ENCODE results near the gene TXN2.
"Not testable (repeated sequence)": the region's sequence is repeated elsewhere in the genome, so short reads cannot be mapped to it uniquely, and the experiment has no call there.

Gene TXN2

DNA sequence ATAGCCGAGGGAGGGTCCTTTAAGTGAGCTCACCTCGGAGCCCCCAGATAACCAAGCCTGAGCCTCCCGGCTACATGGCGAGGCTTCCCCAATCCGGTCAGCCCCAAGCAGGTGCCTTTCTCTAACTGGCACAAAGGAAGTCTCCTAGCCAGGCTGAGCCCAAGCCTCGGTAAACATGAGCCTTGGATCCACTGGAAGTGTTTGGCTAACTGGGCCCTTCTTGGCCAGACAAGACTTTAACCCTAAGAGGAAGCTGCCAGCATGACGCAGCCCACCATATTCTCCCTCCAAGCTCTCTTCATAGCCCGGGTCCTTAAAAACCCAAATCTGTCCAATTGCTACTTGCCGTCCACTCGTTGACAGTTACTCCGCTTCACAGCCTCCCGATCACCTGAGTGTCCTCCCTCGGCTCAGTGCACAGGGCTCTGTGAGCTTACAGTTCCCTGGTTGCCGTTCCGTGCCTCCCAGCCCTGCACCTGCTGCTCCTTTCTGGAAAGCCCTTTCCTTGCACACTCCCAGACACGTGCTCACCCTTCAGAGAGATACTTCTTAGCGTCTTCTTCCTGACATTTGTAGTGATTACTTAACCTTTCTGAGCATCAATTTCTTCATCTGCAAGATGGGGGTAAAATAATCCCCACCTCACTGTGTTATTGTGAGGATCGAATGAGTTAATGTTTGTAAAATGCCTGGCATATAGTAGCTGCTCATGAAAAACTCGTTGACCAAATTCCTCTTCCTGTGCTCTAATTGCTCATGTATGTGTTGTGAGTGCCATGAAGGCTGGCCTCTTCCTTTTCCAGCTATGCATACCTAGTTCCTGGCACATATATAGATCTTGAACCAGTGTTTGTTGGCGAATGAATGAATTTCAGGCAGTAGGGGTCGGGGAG, 25.6 kb downstream of the TXN2 start:
- no peak for DNase-seq (ENCODE audit: low read depth)
- no peak overlapping the region for H3K4me3 ChIP-seq (ENCODE audit: low read depth, low read length)
- TF ChIP-seq, protein P1, sequence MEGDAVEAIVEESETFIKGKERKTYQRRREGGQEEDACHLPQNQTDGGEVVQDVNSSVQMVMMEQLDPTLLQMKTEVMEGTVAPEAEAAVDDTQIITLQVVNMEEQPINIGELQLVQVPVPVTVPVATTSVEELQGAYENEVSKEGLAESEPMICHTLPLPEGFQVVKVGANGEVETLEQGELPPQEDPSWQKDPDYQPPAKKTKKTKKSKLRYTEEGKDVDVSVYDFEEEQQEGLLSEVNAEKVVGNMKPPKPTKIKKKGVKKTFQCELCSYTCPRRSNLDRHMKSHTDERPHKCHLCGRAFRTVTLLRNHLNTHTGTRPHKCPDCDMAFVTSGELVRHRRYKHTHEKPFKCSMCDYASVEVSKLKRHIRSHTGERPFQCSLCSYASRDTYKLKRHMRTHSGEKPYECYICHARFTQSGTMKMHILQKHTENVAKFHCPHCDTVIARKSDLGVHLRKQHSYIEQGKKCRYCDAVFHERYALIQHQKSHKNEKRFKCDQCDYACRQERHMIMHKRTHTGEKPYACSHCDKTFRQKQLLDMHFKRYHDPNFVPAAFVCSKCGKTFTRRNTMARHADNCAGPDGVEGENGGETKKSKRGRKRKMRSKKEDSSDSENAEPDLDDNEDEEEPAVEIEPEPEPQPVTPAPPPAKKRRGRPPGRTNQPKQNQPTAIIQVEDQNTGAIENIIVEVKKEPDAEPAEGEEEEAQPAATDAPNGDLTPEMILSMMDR (IDR thresholded peaks at IDR 0.05; ENCODE audit: control insufficient read depth, extremely low read depth, insufficient read depth) = no peak

DNA sequence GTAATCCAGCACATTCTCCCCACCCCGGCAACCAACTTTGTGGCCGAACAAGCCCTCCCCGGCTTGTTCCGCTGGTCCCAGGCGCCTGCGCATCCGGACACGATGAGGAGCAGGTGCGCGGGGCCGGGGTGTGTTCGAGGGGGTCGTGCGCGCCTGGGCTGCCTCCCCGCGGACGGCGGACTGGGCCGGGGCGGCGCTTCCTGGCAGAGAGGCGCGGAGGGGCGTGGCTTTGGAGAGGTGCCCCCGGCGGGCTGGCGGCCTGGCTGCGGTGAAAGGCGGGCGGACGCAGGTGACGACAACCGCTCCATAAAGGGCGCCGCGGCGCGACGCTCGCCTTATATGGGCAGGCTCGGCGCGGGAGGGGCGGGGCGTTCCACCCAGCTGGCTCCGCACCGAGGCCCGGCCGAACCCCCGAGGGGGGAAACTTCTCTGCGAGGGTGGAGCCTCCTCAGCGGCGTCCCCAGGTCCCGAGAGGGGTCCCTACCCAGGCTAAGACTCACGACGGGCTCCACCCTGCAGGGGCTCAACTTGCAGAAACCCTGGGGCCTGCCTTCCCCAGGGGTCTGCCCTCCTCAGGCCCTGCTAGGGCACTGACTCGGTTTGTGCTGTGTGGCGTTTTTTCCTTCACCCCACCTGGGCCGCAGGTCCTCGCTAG, 26.4 kb downstream of the TXN2 start:
- H3K4me3 ChIP-seq (ENCODE audit: low read depth, low read length) = peak overlapping the region; percentile 26
- TF ChIP-seq, protein P1 (IDR thresholded peaks at IDR 0.05; ENCODE audit: control insufficient read depth, extremely low read depth, insufficient read depth) = no peak
- DNase-seq (ENCODE audit: low read depth) = no peak

DNA sequence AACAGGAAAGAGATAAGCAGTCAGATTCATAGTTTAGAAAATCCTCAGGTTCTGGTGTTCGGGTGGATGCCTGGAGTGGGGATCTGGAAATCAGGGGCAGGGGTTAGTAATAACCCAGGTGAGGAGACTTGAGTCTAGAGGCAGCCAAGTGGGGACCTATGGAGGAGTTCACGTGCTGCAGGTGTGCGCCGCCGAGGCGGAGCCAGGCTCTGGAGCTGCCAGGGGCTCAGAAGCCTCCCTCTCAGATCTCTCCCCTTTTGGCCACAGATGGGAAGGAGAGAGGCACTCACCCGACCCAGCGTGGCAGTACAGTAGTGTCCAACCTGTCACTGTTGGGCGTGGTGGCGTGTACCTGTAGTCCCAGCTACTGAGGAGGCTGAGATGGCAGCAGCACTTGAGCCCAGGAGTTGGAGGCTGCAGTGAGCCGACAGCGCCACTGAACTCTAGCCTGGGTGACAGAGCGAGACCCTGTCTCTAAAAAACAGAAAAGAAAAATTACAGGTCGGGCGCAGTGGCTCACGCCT, 27.5 kb downstream of the TXN2 start:
- TF ChIP-seq, protein P1 (IDR thresholded peaks at IDR 0.05; ENCODE audit: control insufficient read depth, extremely low read depth, insufficient read depth) = no peak
- DNase-seq (ENCODE audit: low read depth) = no peak
- no peak overlapping the region for H3K4me3 ChIP-seq (ENCODE audit: low read depth, low read length)

DNA sequence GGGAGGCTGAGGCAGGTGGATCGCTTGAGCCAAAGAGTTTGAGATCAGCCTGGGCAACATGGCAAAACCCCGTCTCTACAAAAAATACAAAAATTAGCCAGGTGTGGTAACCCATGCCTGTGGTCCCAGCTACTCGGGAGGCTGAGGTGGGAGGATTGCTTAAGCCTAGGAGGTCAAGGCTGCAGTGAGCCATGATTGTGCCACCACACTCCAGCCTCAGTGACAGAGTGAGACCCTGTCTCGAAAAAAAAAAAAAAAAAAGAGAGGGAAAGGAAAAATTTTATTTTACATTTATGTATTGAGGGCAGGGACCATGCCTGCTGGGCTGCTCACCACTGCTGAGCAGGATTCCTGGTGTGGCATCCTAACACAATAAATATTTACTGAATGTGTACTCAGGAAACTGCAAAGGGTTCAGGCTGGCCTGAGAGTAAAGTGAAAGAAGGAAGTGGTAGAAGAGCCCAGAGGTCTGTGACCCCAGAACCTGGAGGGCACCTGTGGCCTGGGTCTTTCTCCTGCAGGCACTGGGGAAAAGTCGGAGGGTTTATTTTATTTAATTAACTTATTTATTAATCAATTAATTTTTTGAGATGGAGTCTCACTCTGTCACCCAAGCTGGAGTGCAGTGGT, 28.3 kb downstream of the TXN2 start:
- DNase-seq (ENCODE audit: low read depth); H3K4me3 ChIP-seq (ENCODE audit: low read depth, low read length): not testable (repeated sequence)

DNA sequence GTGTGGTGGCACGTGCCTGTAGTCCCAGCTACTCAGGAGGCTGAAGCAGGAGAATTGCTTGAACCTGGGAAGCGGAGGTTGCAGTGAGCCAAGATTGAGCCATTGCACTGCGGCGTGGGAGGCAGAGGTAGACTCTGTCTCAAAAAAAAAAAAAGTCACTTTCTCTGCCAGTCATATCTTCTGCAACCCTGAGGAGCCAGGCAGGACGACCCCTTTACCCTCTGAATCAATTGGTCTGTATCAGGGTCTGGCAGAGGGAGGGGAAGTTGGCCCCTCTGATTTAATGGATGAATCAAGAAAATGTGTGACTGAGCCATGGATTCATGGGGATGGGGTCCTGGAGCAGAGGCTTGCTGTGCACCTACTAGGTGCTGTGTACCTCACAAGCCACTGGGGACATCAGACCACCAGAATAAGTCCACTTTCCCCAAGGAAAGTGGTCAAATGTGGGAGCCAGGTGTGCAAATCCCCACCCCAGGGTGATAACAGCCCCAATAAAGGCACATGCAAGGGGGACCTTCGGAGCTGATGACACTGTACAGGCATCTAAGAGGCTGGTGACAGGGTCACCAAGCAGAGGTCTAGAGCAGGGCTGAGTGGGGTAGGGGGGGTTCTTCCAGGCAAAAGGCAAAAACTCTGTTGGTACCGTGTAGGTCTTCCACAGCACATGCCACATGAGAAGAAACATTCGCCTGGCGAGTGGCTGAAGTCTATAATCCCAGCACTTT, 29.0 kb downstream of the TXN2 start:
- TF ChIP-seq, protein P1 (IDR thresholded peaks at IDR 0.05; ENCODE audit: control insufficient read depth, extremely low read depth, insufficient read depth) = no peak
- no peak overlapping the region for H3K4me3 ChIP-seq (ENCODE audit: low read depth, low read length)
- no peak for DNase-seq (ENCODE audit: low read depth)

DNA sequence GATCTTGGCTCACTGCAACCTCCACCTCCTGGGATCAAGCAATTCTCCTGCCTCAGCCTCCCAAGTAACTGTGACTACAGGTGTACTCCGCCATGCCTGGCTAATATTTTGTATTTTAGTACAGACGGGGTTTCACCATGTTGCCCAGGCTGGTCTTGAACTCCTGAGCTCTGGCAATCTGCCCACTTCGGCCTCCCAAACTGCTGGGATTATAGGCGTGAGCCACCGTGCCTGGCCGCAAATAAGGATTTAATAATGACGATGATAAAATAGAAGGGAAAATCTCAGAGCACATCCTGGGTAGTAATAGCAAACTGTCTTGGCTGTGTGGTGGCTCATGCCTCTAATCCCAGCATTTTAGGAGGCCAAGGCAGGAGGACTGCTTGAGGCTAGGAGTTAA, 30.5 kb downstream of the TXN2 start:
- DNase-seq (ENCODE audit: low read depth); H3K4me3 ChIP-seq (ENCODE audit: low read depth, low read length): not testable (repeated sequence)

DNA sequence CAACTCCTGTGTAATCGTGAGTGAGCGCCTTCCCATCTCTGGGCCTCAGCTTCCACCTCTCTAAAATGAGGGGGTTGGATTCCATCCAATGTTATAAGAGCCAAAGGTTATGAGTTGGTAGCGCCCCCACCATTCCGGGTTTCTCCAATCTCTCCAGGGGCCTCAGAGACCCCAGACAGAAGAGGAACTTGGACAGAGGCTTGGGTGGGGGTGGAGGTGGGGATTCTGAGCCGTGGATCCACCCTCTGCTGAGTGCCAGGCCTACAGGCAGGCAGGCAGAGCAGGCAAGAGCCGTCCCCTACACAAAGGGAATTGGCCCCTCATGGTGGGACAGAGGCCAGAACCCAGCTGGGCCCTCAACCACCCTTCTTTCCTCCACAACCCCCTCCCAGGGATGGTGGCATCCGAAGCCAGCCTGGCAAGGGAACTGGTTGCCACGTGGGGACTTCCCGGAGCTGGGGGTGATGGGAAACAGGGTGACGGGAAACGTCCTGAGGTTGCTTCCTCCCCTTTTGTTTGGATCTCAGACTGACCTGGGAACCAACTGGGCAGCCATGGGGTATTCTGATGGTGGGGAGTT, 31.8 kb downstream of the TXN2 start:
- no peak for DNase-seq (ENCODE audit: low read depth)
- H3K4me3 ChIP-seq (ENCODE audit: low read depth, low read length) = no peak overlapping the region
- TF ChIP-seq, protein P1 (IDR thresholded peaks at IDR 0.05; ENCODE audit: control insufficient read depth, extremely low read depth, insufficient read depth) = no peak

Data from LNCaP clone FGC (cell line).